A673 (cell line): ENCODE data around the gene CDYL2. TPM values are rescaled to one million over a fixed set of nuclear protein-coding genes. Genes with fewer than 3 reads are reported as not detected.

Experiments
- BruUV-seq: library from RNA; stranded (reverse); fragments of 400-500 nt; replicated peaks from 2 replicates; lab custom pipeline; 2021; lab: Mats Ljungman, UMichigan
- CTCF ChIA-PET: fragments of 300-600 bp; sonication (Branson Sonifier 250); formaldehyde crosslinking; loops from one replicate; lab custom pipeline; 2022; ENCODE audit warnings: antibody characterized with exemption; lab: Charles Lee
- POLR2A ChIA-PET: fragments of 300-600 bp; sonication (Branson Sonifier 250); formaldehyde crosslinking; loops from one replicate; lab custom pipeline; 2022; ENCODE audit warnings: antibody characterized with exemption; ENCODE audit not compliant: low non-redundant PET; lab: Charles Lee
- DNase-seq: peaks from one replicate; pipeline ENCODE4 v3.0.0-alpha.2; 2015; ENCODE audit warnings: low spot score
- H3K27ac ChIP-seq: fragments of 200-600 bp; sonication (generic); 2 replicates; pipeline ENCODE4 v1.5.1; 2016; ENCODE audit warnings: mixed run types, low read depth, mild to moderate bottlenecking, mixed read lengths, antibody characterized with exemption, low read length; ENCODE audit not compliant: poor library complexity, severe bottlenecking
- H3K27me3 ChIP-seq: fragments of 200-600 bp; sonication (generic); replicated peaks from 2 replicates; pipeline ENCODE4 v1.6.1; 2017; ENCODE audit warnings: mixed run types, low read depth, mild to moderate bottlenecking, mixed read lengths, antibody characterized with exemption, low read length; ENCODE audit not compliant: insufficient read depth, poor library complexity
- H3K36me3 ChIP-seq: fragments of 200-600 bp; sonication (generic); 2 replicates; pipeline ENCODE4 v1.6.1; 2016; ENCODE audit warnings: mixed run types, mild to moderate bottlenecking, mixed read lengths, antibody characterized with exemption, low read length; ENCODE audit not compliant: insufficient read depth, poor library complexity, severe bottlenecking
- H3K4me1 ChIP-seq: fragments of 200-600 bp; sonication (generic); 2 replicates; pipeline ENCODE4 v1.6.1; 2017; ENCODE audit warnings: mixed run types, mild to moderate bottlenecking, mixed read lengths, antibody characterized with exemption, low read length; ENCODE audit not compliant: insufficient read depth, poor library complexity, severe bottlenecking
- H3K4me3 ChIP-seq: fragments of 200-600 bp; sonication (generic); 2 replicates; pipeline ENCODE4 v1.5.1; 2016; ENCODE audit warnings: low read depth, mixed run types, mild to moderate bottlenecking, mixed read lengths, low read length; ENCODE audit not compliant: poor library complexity, severe bottlenecking
- H3K9me3 ChIP-seq: fragments of 200-600 bp; sonication (generic); 2 replicates; pipeline ENCODE4 v1.6.1; 2016; ENCODE audit warnings: mixed run types, low read depth, mild to moderate bottlenecking, mixed read lengths, antibody characterized with exemption, low read length; ENCODE audit not compliant: poor library complexity, severe bottlenecking
- EZH2 ChIP-seq: fragments of 200-600 bp; sonication (generic); IDR thresholded peaks from 2 replicates; pipeline ENCODE4 v1.6.1; 2017; ENCODE audit warnings: borderline replicate concordance, low read depth, mild to moderate bottlenecking, mixed read lengths, antibody characterized with exemption, low read length; ENCODE audit not compliant: poor library complexity, severe bottlenecking
- intact Hi-C: fragments of 100-400 bp; cut with micrococcal nuclease; formaldehyde crosslinking; loops from one replicate; pipeline ENCODE4 v1.10.0; 2022; ENCODE audit not compliant: unreplicated experiment
- total RNA-seq: library from RNA; stranded (reverse); gene quantifications from 2 replicates; pipeline ENCODE4 v1.2.3, GENCODE V29; 2021
- TF ChIP-seq, protein P1 (sequence below): fragments of 300-800, 200-600 bp; sonication (generic); conservative IDR thresholded peaks from 2 replicates; pipeline ENCODE4 v1.5.1; 2017; ENCODE audit warnings: low read depth, mild to moderate bottlenecking, antibody characterized with exemption, low read length, moderate library complexity, mixed read lengths

The CDYL2 gene
- total RNA-seq, 1 experiment from 2014 or later: 0.64 TPM

GRCh38 chr16:80689487-80689886, 114.9 kb downstream of the CDYL2 start:
- no peaks in the 10 kb centered on the region for H3K27me3 ChIP-seq
- ChIA-PET CTCF (interaction anchor here (0.6 kb wide), 1 partner anchor 455 kb away, joined by 3 read pairs; no protein-coding TSS in a partner anchor), POLR2A (no interaction called here)
- no peak for DNase-seq
- intact Hi-C loops: no loop called here
- H3K36me3 ChIP-seq: no peaks in the 10 kb centered on the region
- BruUV-seq: no TSS peak
- H3K27ac ChIP-seq: no peak overlapping the region
- no peak overlapping the region for H3K4me3 ChIP-seq
- no peak for TF ChIP-seq EZH2
- TF ChIP-seq, protein P1, sequence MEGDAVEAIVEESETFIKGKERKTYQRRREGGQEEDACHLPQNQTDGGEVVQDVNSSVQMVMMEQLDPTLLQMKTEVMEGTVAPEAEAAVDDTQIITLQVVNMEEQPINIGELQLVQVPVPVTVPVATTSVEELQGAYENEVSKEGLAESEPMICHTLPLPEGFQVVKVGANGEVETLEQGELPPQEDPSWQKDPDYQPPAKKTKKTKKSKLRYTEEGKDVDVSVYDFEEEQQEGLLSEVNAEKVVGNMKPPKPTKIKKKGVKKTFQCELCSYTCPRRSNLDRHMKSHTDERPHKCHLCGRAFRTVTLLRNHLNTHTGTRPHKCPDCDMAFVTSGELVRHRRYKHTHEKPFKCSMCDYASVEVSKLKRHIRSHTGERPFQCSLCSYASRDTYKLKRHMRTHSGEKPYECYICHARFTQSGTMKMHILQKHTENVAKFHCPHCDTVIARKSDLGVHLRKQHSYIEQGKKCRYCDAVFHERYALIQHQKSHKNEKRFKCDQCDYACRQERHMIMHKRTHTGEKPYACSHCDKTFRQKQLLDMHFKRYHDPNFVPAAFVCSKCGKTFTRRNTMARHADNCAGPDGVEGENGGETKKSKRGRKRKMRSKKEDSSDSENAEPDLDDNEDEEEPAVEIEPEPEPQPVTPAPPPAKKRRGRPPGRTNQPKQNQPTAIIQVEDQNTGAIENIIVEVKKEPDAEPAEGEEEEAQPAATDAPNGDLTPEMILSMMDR: no peak
- H3K4me1 ChIP-seq: no peaks in the 10 kb centered on the region
- H3K9me3 ChIP-seq: no peaks in the 10 kb centered on the region

DNA sequence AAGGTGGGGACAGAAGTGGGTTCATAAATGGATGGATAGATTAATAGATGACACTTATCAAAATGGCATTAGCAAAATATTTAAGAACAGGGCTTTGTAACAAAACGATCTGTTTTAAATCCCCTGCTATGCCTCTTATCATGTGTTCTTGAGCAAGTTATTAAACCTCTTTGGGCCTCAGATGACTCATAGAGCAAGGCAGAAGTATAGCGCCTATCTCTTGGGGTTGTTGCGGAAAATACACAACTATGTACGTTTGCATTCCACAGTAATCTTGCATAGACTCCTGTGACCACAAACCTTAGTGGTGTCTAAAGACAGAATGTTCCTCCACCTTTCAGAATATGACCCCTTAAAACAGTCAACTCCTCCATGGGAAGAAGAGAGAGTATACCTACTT, 116.8 kb downstream of the CDYL2 start:
- no peaks in the 10 kb centered on the region for H3K9me3 ChIP-seq
- no peak overlapping the region for H3K27ac ChIP-seq
- no peaks in the 10 kb centered on the region for H3K36me3 ChIP-seq
- no peaks in the 10 kb centered on the region for H3K4me1 ChIP-seq
- H3K27me3 ChIP-seq: no peaks in the 10 kb centered on the region
- TF ChIP-seq, protein P1: no peak
- TF ChIP-seq EZH2: no peak
- no TSS peak for BruUV-seq
- POLR2A ChIA-PET: no interaction called here
- intact Hi-C loops: no loop called here
- DNase-seq: no peak
- H3K4me3 ChIP-seq: no peak overlapping the region
- CTCF ChIA-PET: no interaction called here

- BruUV-seq: no TSS peak
- no peaks in the 10 kb centered on the region for H3K9me3 ChIP-seq
- no peak for TF ChIP-seq EZH2
- TF ChIP-seq, protein P1: no peak
- CTCF ChIA-PET: no interaction called here
- H3K4me3 ChIP-seq: no peak overlapping the region
- no peak overlapping the region for H3K27ac ChIP-seq
- H3K4me1 ChIP-seq: no peaks in the 10 kb centered on the region
- no peak for DNase-seq
- POLR2A ChIA-PET: no interaction called here
- intact Hi-C loops: no loop called here
- no peaks in the 10 kb centered on the region for H3K36me3 ChIP-seq
- H3K27me3 ChIP-seq: no peaks in the 10 kb centered on the region
Observed at GRCh38 chr16:80684906-80685305, 119.5 kb downstream of the CDYL2 start.
